ENCODE results near the gene IL4R.

Gene IL4R

DNA sequence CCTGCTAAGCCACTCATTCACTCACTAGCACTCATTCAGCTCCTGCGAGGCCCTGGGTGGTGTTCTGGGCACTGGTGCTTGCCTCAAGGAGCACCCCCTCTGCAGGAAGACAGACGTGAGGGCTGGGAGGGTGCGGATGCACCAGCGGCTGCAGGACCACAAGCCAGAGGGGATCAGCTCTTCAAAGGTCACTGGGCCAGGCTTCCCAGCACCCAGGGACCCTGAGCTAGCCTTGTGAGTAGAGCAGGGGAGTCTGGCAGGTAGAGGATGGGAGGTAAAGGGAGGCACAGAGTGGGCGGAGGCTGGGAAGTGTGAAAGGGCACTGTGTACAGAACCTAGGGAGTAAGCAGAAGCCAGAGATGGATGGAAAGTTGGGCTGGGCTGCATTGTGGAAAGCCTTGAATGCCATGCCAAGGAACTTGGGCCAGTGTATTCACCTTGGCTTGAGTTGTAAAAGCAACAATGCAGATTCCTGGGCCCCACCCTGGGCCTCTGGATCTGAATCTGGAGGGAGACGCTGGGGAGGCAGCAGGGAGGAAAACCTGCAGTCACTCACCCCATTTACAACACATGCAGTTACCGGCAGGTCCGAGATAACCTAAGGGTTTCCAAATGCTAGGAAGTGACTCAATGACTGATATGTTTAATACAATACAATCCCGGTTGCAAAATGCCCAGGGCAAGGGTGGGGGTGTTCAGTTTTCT, 1.7 kb downstream of the IL4R start:
- DNase-seq (ENCODE audit: low read depth) = peak; percentile 88
- peak overlapping the region; percentile 68 for H3K4me3 ChIP-seq (ENCODE audit: low read depth, low read length)
- TF ChIP-seq, protein P1, sequence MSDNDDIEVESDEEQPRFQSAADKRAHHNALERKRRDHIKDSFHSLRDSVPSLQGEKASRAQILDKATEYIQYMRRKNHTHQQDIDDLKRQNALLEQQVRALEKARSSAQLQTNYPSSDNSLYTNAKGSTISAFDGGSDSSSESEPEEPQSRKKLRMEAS (IDR thresholded peaks at IDR 0.05; ENCODE audit: low read depth, low read length) = peak; percentile 37; the same call in 1 of the 2 replicates
- TF ChIP-seq, protein P2, sequence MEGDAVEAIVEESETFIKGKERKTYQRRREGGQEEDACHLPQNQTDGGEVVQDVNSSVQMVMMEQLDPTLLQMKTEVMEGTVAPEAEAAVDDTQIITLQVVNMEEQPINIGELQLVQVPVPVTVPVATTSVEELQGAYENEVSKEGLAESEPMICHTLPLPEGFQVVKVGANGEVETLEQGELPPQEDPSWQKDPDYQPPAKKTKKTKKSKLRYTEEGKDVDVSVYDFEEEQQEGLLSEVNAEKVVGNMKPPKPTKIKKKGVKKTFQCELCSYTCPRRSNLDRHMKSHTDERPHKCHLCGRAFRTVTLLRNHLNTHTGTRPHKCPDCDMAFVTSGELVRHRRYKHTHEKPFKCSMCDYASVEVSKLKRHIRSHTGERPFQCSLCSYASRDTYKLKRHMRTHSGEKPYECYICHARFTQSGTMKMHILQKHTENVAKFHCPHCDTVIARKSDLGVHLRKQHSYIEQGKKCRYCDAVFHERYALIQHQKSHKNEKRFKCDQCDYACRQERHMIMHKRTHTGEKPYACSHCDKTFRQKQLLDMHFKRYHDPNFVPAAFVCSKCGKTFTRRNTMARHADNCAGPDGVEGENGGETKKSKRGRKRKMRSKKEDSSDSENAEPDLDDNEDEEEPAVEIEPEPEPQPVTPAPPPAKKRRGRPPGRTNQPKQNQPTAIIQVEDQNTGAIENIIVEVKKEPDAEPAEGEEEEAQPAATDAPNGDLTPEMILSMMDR (IDR thresholded peaks at IDR 0.05; ENCODE audit: low read depth, low read length) = no peak
- TF ChIP-seq MYC (IDR thresholded peaks at IDR 0.05; ENCODE audit: low read depth, low read length) = 0 out of 2 replicates have a peak, but pooled peaks have one; percentile 40
- no peak for TF ChIP-seq POLR2A (IDR thresholded peaks at IDR 0.05; ENCODE audit: extremely low read depth, insufficient read length)

DNA sequence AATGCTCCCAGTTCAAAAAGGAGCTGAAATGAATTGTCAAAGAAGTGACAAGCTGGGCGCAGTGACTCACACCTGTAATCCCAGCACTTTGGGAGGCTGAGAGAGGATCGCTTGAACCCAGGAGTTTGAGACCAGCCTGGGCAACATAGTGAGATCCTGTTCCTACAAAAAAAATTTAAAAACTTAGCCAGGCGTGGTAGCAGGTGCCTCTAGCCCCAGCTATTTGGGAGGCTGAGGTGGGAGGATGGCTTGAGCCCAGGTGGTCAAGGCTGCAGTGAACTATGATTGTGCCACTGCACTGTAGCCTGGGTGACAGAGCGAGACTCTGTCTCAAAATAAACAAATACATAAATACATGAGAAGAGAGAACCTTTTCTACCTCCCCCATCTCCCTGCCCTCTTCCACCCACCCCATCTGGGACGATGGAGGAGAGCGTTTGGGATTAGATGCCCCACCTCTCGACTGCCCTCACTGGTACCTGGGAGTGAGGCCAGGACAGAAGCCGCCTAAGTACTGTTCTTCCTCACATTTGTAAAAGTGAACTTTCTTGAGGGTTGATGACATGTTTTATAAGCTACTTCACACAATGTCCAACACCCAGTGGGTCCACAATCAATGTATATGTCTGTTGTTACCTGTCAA, 2.4 kb downstream of the IL4R start:
- TF ChIP-seq POLR2A (IDR thresholded peaks at IDR 0.05; ENCODE audit: extremely low read depth, insufficient read length) (no peak), MYC (IDR thresholded peaks at IDR 0.05; ENCODE audit: low read depth, low read length) (no peak)
- TF ChIP-seq, protein P1 (IDR thresholded peaks at IDR 0.05; ENCODE audit: low read depth, low read length) = no peak
- TF ChIP-seq, protein P2 (IDR thresholded peaks at IDR 0.05; ENCODE audit: low read depth, low read length) = no peak
- no peak overlapping the region for H3K4me3 ChIP-seq (ENCODE audit: low read depth, low read length)
- DNase-seq (ENCODE audit: low read depth) = no peak

DNA sequence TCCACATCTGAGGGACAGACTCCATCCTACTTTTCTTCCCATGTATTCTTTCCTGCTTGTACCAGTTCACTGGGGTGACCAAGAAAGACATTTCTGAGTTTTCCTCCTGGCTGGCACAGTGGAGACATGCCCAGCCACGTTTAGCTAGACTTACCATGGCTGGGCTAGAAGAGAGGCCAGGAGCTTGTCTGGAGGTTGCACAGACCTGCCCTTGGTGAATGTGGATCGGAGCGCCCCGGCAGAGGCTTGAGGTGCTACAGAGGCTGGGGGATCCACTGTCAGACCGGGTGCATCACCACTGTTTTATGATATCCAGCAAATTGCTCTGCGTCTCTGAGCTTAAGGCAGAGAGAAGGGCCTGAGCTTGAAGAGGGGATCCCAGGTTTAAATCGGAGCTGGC, 3.5 kb downstream of the IL4R start:
- no peak overlapping the region for H3K4me3 ChIP-seq (ENCODE audit: low read depth, low read length)
- no peak for DNase-seq (ENCODE audit: low read depth)
- TF ChIP-seq, protein P2 (IDR thresholded peaks at IDR 0.05; ENCODE audit: low read depth, low read length) = no peak
- TF ChIP-seq MYC (IDR thresholded peaks at IDR 0.05; ENCODE audit: low read depth, low read length) = no peak
- TF ChIP-seq POLR2A (IDR thresholded peaks at IDR 0.05; ENCODE audit: extremely low read depth, insufficient read length) = no peak
- TF ChIP-seq, protein P1 (IDR thresholded peaks at IDR 0.05; ENCODE audit: low read depth, low read length) = no peak

DNA sequence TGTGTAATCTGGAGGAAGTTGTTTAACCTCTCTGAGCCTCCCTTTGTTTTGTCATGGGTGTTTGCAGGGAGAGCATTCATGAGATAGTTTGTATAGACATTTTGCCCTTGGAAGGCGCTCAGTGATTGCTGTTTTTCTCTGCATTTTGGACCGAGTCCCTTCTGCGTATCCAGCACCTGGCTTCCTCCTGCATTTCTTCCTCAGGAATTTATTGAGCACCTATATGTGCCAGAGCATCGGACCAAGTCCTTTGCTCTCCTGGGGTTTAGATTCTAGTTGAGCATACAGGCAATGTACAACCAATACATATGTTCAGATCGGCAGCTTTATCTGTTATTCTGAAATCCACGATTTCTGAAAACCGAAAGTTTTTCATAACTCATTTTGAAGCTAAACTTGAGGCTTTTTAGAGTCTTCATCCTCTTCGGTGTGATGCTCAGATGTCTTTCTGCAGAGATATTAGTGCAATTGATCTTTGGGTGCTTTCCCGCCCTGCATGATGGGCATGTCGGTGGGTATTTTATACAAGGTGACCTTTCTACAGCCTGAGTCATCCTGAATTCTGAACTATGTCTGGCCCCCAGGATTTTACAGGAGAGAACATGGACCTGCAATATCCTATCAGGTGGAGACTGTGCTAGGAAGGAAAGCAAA, 4.1 kb downstream of the IL4R start:
- H3K4me3 ChIP-seq (ENCODE audit: low read depth, low read length) = no peak overlapping the region
- TF ChIP-seq POLR2A (IDR thresholded peaks at IDR 0.05; ENCODE audit: extremely low read depth, insufficient read length) = no peak
- no peak for TF ChIP-seq MYC (IDR thresholded peaks at IDR 0.05; ENCODE audit: low read depth, low read length)
- TF ChIP-seq, protein P2 (IDR thresholded peaks at IDR 0.05; ENCODE audit: low read depth, low read length) = no peak
- TF ChIP-seq, protein P1 (IDR thresholded peaks at IDR 0.05; ENCODE audit: low read depth, low read length) = no peak
- no peak for DNase-seq (ENCODE audit: low read depth)

DNA sequence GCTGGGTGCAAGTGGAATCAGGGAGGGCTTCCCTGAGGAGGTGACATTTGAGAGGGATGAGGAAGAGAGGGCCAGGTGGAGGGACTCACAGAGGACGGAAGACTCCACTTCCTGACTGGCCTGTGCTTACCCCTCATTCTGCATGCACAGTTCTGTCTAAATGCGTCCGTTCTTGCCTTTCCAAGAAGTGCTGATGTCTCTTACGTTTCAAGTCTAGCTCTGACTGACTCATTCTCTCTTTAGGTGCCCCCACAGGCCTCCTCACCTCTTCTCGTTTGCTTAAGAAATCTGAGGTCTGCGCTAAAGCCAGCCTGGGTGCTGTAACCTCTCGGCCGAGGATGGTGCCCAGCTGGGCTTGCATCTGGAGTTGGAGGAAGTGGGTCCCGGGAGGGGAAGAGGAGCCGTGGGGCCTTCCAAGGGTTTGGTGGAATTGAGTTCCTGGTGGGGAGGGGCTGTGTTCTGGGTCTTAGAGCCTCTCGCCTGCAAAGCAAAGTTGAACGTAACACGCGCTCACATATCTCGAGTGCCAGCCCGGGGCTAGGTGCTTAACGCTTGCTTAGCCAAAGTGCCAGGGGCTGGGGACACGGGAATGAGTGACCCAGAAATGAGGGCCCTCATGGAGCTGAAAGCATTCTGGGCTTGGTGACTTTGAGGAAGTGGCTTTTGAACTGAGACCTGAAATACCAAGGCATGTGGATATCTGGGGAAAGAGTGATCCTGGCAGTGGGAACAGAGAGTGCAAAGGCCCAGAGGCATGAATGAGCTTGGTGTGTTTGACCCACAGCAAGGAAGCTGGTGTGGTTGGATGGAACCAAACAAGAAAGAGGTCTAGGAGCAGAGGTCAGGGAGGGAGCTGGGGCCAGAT, 4.8 kb downstream of the IL4R start:
- TF ChIP-seq, protein P1 (IDR thresholded peaks at IDR 0.05; ENCODE audit: low read depth, low read length) = no peak
- TF ChIP-seq POLR2A (IDR thresholded peaks at IDR 0.05; ENCODE audit: extremely low read depth, insufficient read length) = no peak
- TF ChIP-seq MYC (IDR thresholded peaks at IDR 0.05; ENCODE audit: low read depth, low read length) = no peak
- TF ChIP-seq, protein P2 (IDR thresholded peaks at IDR 0.05; ENCODE audit: low read depth, low read length) = no peak
- no peak overlapping the region for H3K4me3 ChIP-seq (ENCODE audit: low read depth, low read length)
- peak; percentile 91 for DNase-seq (ENCODE audit: low read depth)
